Coronary artery (tissue), 2 donors: ENCODE data around the gene KCNH5.

ENCODE experiments used
- DNase-seq: peaks from one replicate; pipeline ENCODE4 v3.0.0-alpha.2; 2017; ENCODE audit warnings: low spot score
- H3K27ac ChIP-seq, 2 donors: fragments of 200-600 bp; sonication (generic); one replicate each; pipeline ENCODE4 v1.5.1; 2016 to 2019
- H3K4me3 ChIP-seq: fragments of 200-600 bp; sonication (generic); 2 replicates; pipeline ENCODE4 v1.5.1; 2016; ENCODE audit warnings: mild to moderate bottlenecking, moderate library complexity
- TF ChIP-seq, protein P1 (sequence below): fragments of 200-600 bp; sonication (generic); IDR thresholded peaks from one replicate; pipeline ENCODE4 v1.5.1; 2019; ENCODE audit warnings: antibody characterized with exemption

Gene KCNH5

DNA sequence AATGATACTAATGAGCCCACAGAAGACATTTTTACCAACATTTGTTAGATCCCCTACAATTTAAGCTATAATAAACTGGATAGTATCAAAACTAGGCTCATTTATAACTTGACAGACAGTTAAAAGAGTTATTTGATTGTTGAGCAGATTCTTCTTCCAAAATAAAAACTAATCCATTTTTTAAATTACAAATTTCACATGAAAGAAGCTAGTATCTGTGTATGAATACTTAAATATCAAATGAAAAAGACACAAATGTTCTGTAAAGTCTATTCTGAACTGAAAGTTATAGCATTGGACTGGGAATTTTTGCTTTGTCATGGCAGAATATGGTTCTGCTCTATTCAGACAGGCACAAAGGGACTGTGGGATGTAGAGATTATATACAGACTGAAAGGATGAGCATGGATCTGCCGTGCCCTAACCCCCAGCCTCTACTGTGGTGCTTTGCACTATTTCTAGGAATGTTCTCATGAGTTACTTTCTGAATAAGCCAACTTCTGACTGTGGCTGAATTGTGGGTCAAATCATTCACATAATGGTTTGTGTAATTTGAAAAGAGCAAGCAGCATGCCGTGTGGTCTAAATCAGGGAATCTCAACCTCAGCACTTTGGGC lies 352.7 kb downstream of the KCNH5 start:
- Histone ChIP-seq H3K4me3 (no peak overlapping the region), H3K27ac (peak overlapping the region in 1 of 2 donors; percentile 13)
- TF ChIP-seq, protein P1, sequence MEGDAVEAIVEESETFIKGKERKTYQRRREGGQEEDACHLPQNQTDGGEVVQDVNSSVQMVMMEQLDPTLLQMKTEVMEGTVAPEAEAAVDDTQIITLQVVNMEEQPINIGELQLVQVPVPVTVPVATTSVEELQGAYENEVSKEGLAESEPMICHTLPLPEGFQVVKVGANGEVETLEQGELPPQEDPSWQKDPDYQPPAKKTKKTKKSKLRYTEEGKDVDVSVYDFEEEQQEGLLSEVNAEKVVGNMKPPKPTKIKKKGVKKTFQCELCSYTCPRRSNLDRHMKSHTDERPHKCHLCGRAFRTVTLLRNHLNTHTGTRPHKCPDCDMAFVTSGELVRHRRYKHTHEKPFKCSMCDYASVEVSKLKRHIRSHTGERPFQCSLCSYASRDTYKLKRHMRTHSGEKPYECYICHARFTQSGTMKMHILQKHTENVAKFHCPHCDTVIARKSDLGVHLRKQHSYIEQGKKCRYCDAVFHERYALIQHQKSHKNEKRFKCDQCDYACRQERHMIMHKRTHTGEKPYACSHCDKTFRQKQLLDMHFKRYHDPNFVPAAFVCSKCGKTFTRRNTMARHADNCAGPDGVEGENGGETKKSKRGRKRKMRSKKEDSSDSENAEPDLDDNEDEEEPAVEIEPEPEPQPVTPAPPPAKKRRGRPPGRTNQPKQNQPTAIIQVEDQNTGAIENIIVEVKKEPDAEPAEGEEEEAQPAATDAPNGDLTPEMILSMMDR, result no peak
- no peak for DNase-seq

GRCh38 chr14:62691647-62692489 lies 353.4 kb downstream of the KCNH5 start:
- Histone ChIP-seq H3K4me3 (no peak overlapping the region), H3K27ac (peak overlapping the region in 1 of 2 donors; percentile 13)
- no peak for DNase-seq
- TF ChIP-seq, protein P1, result no peak

DNA sequence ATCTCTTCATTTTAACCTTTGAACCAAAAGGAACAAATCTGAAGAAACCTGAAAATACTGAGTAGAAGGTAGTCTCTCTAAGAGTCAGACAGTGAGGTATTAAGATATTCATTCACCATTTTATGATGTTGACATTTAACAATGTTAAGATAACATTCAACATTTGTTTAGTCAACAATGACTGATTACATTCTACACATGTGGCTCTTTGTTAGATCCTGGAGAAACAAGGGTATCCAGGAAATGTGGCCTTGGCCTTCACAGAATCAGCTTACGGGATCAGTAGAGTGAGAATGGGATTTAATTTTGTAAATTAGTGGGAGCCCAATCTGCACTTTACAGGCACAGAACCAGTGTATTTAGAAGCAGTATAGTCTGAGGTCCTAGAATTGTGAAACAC lies 355.5 kb downstream of the KCNH5 start:
- Histone ChIP-seq H3K27ac (no peak overlapping the region), H3K4me3 (no peak overlapping the region)
- DNase-seq, result no peak
- TF ChIP-seq, protein P1, result no peak

DNA sequence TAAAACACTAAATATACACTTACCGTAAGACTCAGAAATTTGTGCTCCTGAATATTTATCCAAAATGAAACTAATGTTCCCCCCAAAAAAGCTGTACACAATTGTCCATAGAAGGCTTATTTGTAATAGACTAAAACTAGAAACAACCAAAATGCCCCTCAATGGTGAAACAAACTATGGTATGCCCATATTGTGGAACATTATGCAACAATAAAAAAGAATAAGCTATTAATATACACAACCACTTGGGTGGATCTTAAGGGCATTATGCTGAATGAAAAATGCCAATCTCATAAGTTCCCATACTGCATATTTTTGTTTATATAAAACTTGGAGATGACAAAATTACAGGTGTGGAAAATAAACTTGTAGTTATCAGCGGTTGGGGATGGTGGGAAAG lies 357.4 kb downstream of the KCNH5 start:
- DNase-seq, result no peak
- H3K4me3 ChIP-seq, result no peak overlapping the region
- TF ChIP-seq, protein P1, result no peak
- H3K27ac ChIP-seq, result no peak overlapping the region

DNA sequence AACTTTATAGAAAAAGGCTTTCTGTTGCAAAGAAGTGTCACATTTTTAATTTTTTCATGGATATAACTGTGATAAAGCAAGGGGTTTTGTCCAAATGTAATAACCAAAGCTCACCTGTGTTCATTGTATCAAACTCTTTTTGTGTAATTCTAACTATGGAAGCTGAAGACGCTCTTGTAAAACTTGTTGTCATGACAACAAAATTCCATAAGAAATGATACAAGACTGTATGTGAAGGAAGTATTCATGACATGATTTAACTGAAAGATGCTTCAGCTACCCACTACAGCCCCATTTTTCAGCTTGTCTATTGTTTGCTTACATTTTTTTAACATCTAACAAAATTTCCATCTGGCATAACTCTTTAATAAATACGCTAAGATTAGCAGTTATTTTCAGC lies 360.9 kb downstream of the KCNH5 start:
- no peak for DNase-seq
- no peak overlapping the region for H3K27ac ChIP-seq
- H3K4me3 ChIP-seq, result no peak overlapping the region
- TF ChIP-seq, protein P1, result no peak

DNA sequence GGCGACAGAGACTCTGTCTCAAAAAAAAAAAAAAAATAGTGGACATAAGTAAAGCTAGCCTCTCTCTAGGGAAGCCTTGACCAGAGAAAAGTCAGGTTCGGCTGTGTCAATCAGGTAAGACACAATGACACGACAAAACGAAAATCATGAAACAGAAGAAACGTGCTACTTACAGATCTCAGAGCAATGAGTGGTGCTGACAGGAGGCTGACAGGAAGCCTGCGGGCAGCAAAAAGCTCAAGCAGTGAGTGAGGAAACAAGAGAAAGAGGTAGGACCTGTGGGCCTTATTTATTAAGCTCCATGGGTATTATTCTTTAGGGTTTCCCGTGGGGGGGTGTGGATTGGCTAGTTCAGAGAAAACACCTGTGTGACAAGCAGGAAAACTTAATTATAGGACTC lies 363.1 kb downstream of the KCNH5 start:
- no peak overlapping the region for H3K27ac ChIP-seq
- no peak overlapping the region for H3K4me3 ChIP-seq
- TF ChIP-seq, protein P1, result no peak
- DNase-seq, result no peak
